Tibial artery (tissue), 4 donors: ENCODE data around the gene SEPHS1.
"Not testable (repeated sequence)": the region's sequence is repeated elsewhere in the genome, so short reads cannot be mapped to it uniquely, and the experiment has no call there.

Experiments
- DNase-seq, 2 donors: peaks; one replicate each; pipeline ENCODE4 v3.0.0-alpha.2; 2019
- H3K27ac ChIP-seq, 2 donors: fragments of 200-600 bp; sonication (generic) in 1 of 2; 1 replicate in 1 of 2; 2 replicates in 1 of 2; pipeline ENCODE4 v1.5.1; 2018 to 2019; ENCODE audit warnings: mild to moderate bottlenecking in 1 of 2
- H3K27me3 ChIP-seq, 2 donors: fragments of 200-600 bp; sonication (generic) in 1 of 2; one replicate each; pipeline versions ENCODE4 v1.5.1 to v1.6.0; 2016 to 2019
- H3K36me3 ChIP-seq, 3 donors: fragments of 200-600 bp; sonication (generic) in 2 of 3; one replicate each; pipeline ENCODE4 v1.5.1; 2016 to 2019; ENCODE audit warnings: mild to moderate bottlenecking in 2 of 3
- H3K4me1 ChIP-seq, 4 donors: fragments of 200-600 bp; sonication (generic) in 2 of 4; 1 replicate in 3 of 4; 2 replicates in 1 of 4; pipeline ENCODE4 v1.5.1; 2016 to 2019
- H3K4me3 ChIP-seq, 2 donors: fragments of 200-600 bp; sonication (generic) in 1 of 2; 1 replicate in 1 of 2; 2 replicates in 1 of 2; pipeline ENCODE4 v1.5.1; 2018 to 2019; ENCODE audit warnings: mild to moderate bottlenecking in 2 of 2
- H3K9me3 ChIP-seq, 3 donors: fragments of 200-600 bp; sonication (generic) in 1 of 3; one replicate each; pipeline ENCODE4 v1.5.1; 2016 to 2019
- CTCF ChIP-seq, 2 experiments: fragments of 200-600 bp in 1 of 2; fragments of 450-650 bp in 1 of 2; IDR thresholded peaks; one replicate each; pipeline ENCODE4 v1.5.1; 2017 to 2019; ENCODE audit warnings: antibody characterized with exemption in 2 of 2, mild to moderate bottlenecking in 1 of 2, moderate library complexity in 1 of 2
- intact Hi-C: fragments of 100-400 bp; cut with DNase I; formaldehyde crosslinking; loops from one replicate; pipeline ENCODE4 v1.15.0; 2023; ENCODE audit warnings: low total_unique reads

Gene SEPHS1

GRCh38 chr10:13291821-13292773 is 56.0 kb downstream of the SEPHS1 start:
- Histone ChIP-seq H3K27ac (no peak overlapping the region), H3K9me3 (no peaks in the 10 kb centered on the region), H3K4me1 (no peaks in the 10 kb centered on the region), H3K4me3 (no peak overlapping the region), H3K27me3 (no peaks in the 10 kb centered on the region), H3K36me3 (peaks cover 50 to 74% (median 57%) of the 10 kb centered on the region in 3 donors)
- no peak for TF ChIP-seq CTCF (IDR thresholded peaks at IDR 0.05)
- intact Hi-C loops, result no loop called here
- no peak for DNase-seq

GRCh38 chr10:13291061-13291460 is 57.0 kb downstream of the SEPHS1 start:
- H3K27me3 ChIP-seq, result no peaks in the 10 kb centered on the region
- H3K4me1 ChIP-seq, result no peaks in the 10 kb centered on the region
- peaks cover 55 to 84% (median 57%) of the 10 kb centered on the region in 3 donors for H3K36me3 ChIP-seq
- H3K4me3 ChIP-seq, result no peak overlapping the region
- no peak overlapping the region for H3K27ac ChIP-seq
- TF ChIP-seq CTCF (IDR thresholded peaks at IDR 0.05), result no peak
- DNase-seq, result no peak
- intact Hi-C loops, result no loop called here
- no peaks in the 10 kb centered on the region for H3K9me3 ChIP-seq

GRCh38 chr10:13284050-13284449 is 64.0 kb downstream of the SEPHS1 start:
- no peak overlapping the region for H3K27ac ChIP-seq
- peak in 1 of 2 donors; percentile 1 for DNase-seq
- no peak for TF ChIP-seq CTCF (IDR thresholded peaks at IDR 0.05)

DNA sequence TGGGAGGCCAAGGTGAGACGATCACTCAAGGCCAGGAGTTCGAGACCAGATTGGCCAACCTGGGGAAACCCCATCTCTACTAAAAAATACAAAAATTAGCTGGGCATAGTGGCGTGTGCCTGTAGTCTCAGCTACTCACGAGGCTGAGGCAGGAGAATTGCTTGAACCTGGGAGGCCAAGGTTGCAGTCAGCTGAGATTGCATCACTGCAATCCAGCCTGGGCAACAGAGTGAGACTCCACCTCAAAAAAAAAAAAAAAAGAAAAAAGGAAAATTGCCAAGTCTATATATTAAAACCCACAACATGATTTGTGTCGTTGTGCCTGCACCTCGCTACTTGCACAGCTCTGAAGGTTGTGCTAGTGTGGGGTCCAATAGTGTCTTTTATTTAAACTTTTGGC is 65.7 kb downstream of the SEPHS1 start:
- intact Hi-C loops, H3K27me3 ChIP-seq, H3K27ac ChIP-seq, H3K4me1 ChIP-seq, H3K4me3 ChIP-seq, H3K9me3 ChIP-seq, DNase-seq: not testable (repeated sequence)
- peaks cover 55 to 89% (median 72%) of the 10 kb centered on the region in 3 donors for H3K36me3 ChIP-seq

More at GRCh38 chr10:13284050-13284449, 64.0 kb downstream of the SEPHS1 start:
- H3K36me3 ChIP-seq, result peaks cover 58 to 91% (median 72%) of the 10 kb centered on the region in 3 donors
- H3K4me1 ChIP-seq, result no peaks in the 10 kb centered on the region
- H3K27me3 ChIP-seq, result no peaks in the 10 kb centered on the region
- no peak overlapping the region for H3K4me3 ChIP-seq
- H3K9me3 ChIP-seq, result no peaks in the 10 kb centered on the region
- intact Hi-C loops, result no loop called here

GRCh38 chr10:13276749-13277365 is 71.2 kb downstream of the SEPHS1 start:
- no peak for DNase-seq
- no peak overlapping the region for H3K4me3 ChIP-seq
- intact Hi-C loops, result no loop called here

DNA sequence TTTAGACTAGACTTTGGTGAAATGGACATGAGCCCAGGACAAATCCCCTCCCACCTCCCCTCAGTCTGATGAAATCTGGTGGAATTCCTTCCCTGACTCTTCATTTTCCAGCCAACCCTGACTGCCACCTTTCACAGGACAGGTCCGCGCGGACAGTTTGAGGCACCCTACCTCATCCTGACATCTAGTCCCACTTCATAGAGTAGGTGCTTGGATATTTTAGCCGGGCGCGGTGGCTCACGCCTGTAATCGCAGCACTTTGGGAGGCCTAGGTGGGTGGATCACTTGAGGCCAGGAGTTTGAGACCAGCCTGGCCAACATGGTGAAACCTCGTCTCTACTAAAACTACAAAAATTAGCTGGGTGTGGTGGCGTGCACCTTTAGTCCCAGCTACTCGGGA is 71.9 kb downstream of the SEPHS1 start:
- Histone ChIP-seq H3K36me3 (peaks cover 28 to 35% (median 32%) of the 10 kb centered on the region in 3 donors), H3K4me1 (peaks cover 0 to 21% (median 11%) of the 10 kb centered on the region in 4 donors)
- DNase-seq, H3K27ac ChIP-seq, H3K4me3 ChIP-seq, H3K9me3 ChIP-seq, H3K27me3 ChIP-seq, intact Hi-C loops: not testable (repeated sequence)

More at GRCh38 chr10:13276749-13277365, 71.2 kb downstream of the SEPHS1 start:
- Histone ChIP-seq H3K4me1 (peaks cover 0 to 14% (median 10%) of the 10 kb centered on the region in 4 donors), H3K27ac (no peak overlapping the region), H3K36me3 (peaks cover 35 to 42% (median 39%) of the 10 kb centered on the region in 3 donors), H3K9me3 (no peaks in the 10 kb centered on the region), H3K27me3 (no peaks in the 10 kb centered on the region)
- TF ChIP-seq CTCF (IDR thresholded peaks at IDR 0.05), result no peak
